Mesothelial cell of epicardium (in vitro differentiated cells): Measurements from ENCODE around the gene SLC35E3. TPM values are rescaled to one million over a fixed set of nuclear protein-coding genes. Genes with fewer than 3 reads are reported as not detected.

ENCODE experiments used
- DNase-seq, 2 experiments: peaks; one replicate each; pipeline ENCODE4 v3.0.0; 2021; ENCODE audit warnings: low spot score in 2 of 2; ENCODE audit not compliant: unreplicated experiment in 2 of 2
- H3K27ac Mint-ChIP-seq: 2 replicates; pipeline ENCODE4 v1.8.0; 2021; ENCODE audit warnings: mixed read lengths
- H3K27me3 Mint-ChIP-seq: 2 replicates; pipeline ENCODE4 v1.8.0; 2021; ENCODE audit warnings: low read depth, mixed read lengths
- H3K36me3 Mint-ChIP-seq: 2 replicates; pipeline ENCODE4 v1.8.0; 2021; ENCODE audit warnings: mixed read lengths
- H3K4me1 Mint-ChIP-seq: 2 replicates; pipeline ENCODE4 v1.8.0; 2021; ENCODE audit warnings: mixed read lengths
- H3K4me3 Mint-ChIP-seq: 2 replicates; pipeline ENCODE4 v1.8.0; 2021; ENCODE audit warnings: mild to moderate bottlenecking, moderate library complexity, mixed read lengths
- H3K9me3 Mint-ChIP-seq: 2 replicates; pipeline ENCODE4 v1.8.0; 2021; ENCODE audit warnings: mixed read lengths
- CTCF ChIP-seq: fragments of 200-600 bp; sonication (generic); IDR thresholded peaks from one replicate; pipeline ENCODE4 v1.5.0; 2021; ENCODE audit warnings: antibody characterized with exemption; ENCODE audit not compliant: unreplicated experiment
- total RNA-seq: library from RNA; stranded (reverse); gene quantifications from 3 replicates; pipeline ENCODE4 v1.2.1, GENCODE V29; 2021

Gene SLC35E3
- total RNA-seq, 1 donor from 2014 or later: 12.3 TPM

- DNase-seq: no peak
- H3K27me3 Mint-ChIP-seq: no peaks in the 10 kb centered on the region
- no peak for TF ChIP-seq CTCF
- no peak overlapping the region for H3K4me3 Mint-ChIP-seq
- peaks cover 4% of the 10 kb centered on the region for H3K4me1 Mint-ChIP-seq
- H3K9me3 Mint-ChIP-seq: no peaks in the 10 kb centered on the region
- no peaks in the 10 kb centered on the region for H3K36me3 Mint-ChIP-seq
- H3K27ac Mint-ChIP-seq: no peak overlapping the region
Observed at GRCh38 chr12:68790952-68791234, 44.9 kb downstream of the SLC35E3 start.

- H3K36me3 Mint-ChIP-seq: no peaks in the 10 kb centered on the region
- no peak overlapping the region for H3K27ac Mint-ChIP-seq
- peaks cover 4% of the 10 kb centered on the region for H3K4me1 Mint-ChIP-seq
- no peak for TF ChIP-seq CTCF
- H3K4me3 Mint-ChIP-seq: no peak overlapping the region
- no peaks in the 10 kb centered on the region for H3K9me3 Mint-ChIP-seq
- no peak for DNase-seq
- no peaks in the 10 kb centered on the region for H3K27me3 Mint-ChIP-seq
Observed at GRCh38 chr12:68791897-68792481, 46.0 kb downstream of the SLC35E3 start.

- TF ChIP-seq CTCF: no peak
- Mint-ChIP-seq H3K27me3 (no peaks in the 10 kb centered on the region), H3K9me3 (no peaks in the 10 kb centered on the region), H3K4me1 (no peaks in the 10 kb centered on the region), H3K27ac (no peak overlapping the region), H3K4me3 (no peak overlapping the region), H3K36me3 (no peaks in the 10 kb centered on the region)
- no peak for DNase-seq
Observed at GRCh38 chr12:68792952-68793351, 47.0 kb downstream of the SLC35E3 start.

GRCh38 chr12:68793436-68793835 is 47.5 kb downstream of the SLC35E3 start:
- no peaks in the 10 kb centered on the region for H3K36me3 Mint-ChIP-seq
- no peaks in the 10 kb centered on the region for H3K27me3 Mint-ChIP-seq
- no peak overlapping the region for H3K27ac Mint-ChIP-seq
- H3K4me1 Mint-ChIP-seq: no peaks in the 10 kb centered on the region
- no peak overlapping the region for H3K4me3 Mint-ChIP-seq
- H3K9me3 Mint-ChIP-seq: no peaks in the 10 kb centered on the region
- TF ChIP-seq CTCF: no peak
- DNase-seq: no peak

GRCh38 chr12:68793975-68794652 is 48.1 kb downstream of the SLC35E3 start:
- TF ChIP-seq CTCF: no peak
- Mint-ChIP-seq H3K4me3 (no peak overlapping the region), H3K27ac (no peak overlapping the region), H3K36me3 (no peaks in the 10 kb centered on the region), H3K4me1 (no peaks in the 10 kb centered on the region), H3K27me3 (no peaks in the 10 kb centered on the region), H3K9me3 (no peaks in the 10 kb centered on the region)
- no peak for DNase-seq
